Breast epithelium (tissue), 3 donors: ENCODE results near the gene TRIM23.

Experiments used
- POLR2A ChIP-seq: fragments of 450-650 bp; IDR thresholded peaks from one replicate; pipeline ENCODE4 v1.6.1; 2016; ENCODE audit warnings: antibody characterized with exemption, mild to moderate bottlenecking, moderate library complexity
- POLR2AphosphoS5 ChIP-seq, 3 donors: sonication (generic); formaldehyde crosslinking; IDR thresholded peaks; one replicate each; pipeline ENCODE4 v1.6.1; 2017; ENCODE audit warnings: antibody characterized with exemption in 3 of 3
- TF ChIP-seq, protein P1 (sequence below), 3 donors: fragments of 450-650 bp; IDR thresholded peaks; one replicate each; pipeline ENCODE4 v1.5.1; 2016 to 2017; ENCODE audit warnings: antibody characterized with exemption in 3 of 3, mild to moderate bottlenecking in 3 of 3, moderate library complexity in 3 of 3

DNA sequence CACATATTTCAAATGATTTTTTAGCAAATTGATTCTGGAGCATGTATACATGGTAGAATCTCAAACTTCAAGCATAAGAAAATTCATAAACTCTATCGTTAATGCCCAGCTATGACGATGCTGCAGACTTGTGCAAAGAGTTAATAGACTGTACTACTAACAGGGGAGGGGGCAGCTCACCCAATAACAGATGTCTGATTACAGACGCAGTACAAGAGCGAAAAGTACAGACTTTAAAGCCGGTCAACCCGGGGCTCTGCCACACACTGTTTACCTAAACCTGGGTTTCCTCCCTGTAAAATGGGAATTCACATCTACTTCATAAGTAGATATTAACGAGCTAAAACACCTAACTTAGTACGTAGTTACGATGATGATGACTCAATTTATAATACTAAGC is 651 bp downstream of the TRIM23 start:
- TF ChIP-seq, protein P1, sequence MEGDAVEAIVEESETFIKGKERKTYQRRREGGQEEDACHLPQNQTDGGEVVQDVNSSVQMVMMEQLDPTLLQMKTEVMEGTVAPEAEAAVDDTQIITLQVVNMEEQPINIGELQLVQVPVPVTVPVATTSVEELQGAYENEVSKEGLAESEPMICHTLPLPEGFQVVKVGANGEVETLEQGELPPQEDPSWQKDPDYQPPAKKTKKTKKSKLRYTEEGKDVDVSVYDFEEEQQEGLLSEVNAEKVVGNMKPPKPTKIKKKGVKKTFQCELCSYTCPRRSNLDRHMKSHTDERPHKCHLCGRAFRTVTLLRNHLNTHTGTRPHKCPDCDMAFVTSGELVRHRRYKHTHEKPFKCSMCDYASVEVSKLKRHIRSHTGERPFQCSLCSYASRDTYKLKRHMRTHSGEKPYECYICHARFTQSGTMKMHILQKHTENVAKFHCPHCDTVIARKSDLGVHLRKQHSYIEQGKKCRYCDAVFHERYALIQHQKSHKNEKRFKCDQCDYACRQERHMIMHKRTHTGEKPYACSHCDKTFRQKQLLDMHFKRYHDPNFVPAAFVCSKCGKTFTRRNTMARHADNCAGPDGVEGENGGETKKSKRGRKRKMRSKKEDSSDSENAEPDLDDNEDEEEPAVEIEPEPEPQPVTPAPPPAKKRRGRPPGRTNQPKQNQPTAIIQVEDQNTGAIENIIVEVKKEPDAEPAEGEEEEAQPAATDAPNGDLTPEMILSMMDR (IDR thresholded peaks at IDR 0.05), result no peak
- no peak for TF ChIP-seq POLR2A
- TF ChIP-seq POLR2AphosphoS5 (IDR thresholded peaks at IDR 0.05), result no peak
